ENCODE data around the gene MTX3. TPM values are rescaled to one million over a fixed set of nuclear protein-coding genes. Genes with fewer than 3 reads are reported as not detected.

The MTX3 gene
- 10 to 100 TPM; 19.2 to 34.4 (median 25.0) TPM for polyA plus RNA-seq (ENCODE audit: insufficient read length in 4 of 4)

DNA sequence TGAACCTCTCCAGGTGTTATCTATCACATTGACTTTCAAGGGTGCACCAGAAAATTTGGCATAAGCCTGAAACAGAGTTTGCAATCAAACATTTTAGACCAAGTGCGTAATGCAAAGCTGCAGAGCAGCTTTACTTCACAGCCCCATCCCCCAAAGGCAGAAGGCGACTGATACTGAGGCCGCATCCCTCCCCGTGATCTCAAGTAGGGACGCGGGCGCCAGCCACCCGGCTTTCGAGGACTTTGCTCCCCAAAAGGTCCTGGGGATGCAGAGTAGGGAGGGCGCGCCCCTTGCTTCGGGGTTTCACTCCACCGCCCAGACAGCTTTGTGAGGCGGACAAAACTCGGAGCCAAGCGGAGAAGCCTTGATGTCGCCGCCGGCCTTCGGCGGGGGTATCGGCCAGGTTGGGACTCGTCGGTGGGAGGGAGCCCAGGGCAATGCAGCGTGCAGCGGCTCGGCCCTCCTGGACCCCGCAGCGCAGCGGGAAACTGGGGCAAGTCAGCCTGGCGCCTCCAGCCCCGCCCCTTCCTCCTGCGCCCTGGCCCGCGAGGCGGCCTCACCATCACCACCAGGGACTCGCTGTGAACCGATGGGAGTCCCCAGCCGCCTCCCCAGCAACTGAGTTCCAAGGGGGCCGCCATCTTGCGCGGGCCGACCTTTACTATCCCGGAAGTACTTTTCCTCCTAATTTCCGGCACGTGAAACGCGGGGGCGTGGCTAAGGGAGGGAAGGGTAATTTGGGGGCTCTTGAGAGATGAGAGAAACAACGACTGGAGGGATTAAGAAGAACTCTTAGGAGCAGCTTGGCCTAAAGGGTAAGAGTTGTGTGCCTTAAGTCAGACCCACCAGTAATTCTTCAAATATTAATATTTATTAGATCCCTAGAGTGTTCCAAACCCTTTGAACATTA, at the start of gene MTX3:
TSS of gene MTX3 (minus strand) at position 665 of the 910 bp plus-strand sequence. CDS start at position 641, 24 bp downstream.
- peak; percentile 67 to 86 (median 68) for DNase-seq (ENCODE audit: low read depth in 4 of 4, low spot score in 2 of 4)

DNA sequence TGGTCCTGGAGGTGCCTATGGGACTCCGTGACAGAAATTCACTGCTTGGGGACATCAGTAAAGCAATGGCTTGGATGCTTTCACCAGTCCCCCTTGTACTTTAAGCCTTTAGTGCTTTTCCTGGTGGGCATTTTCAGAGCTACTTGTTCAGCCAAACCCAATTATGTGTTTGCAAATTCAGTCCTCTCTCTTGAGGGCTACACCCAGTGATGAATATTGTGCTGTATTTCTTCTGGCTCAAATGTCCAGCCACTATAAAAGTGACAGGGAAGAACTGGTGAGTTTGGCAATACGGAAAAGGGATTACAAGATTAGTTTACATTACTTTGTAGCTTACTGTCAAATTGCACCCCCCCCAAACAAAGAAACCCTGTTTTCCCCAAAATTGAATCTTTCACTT, 48.6 kb upstream of the MTX3 start:
- no peak for DNase-seq (ENCODE audit: low read depth in 4 of 4, low spot score in 2 of 4)

DNA sequence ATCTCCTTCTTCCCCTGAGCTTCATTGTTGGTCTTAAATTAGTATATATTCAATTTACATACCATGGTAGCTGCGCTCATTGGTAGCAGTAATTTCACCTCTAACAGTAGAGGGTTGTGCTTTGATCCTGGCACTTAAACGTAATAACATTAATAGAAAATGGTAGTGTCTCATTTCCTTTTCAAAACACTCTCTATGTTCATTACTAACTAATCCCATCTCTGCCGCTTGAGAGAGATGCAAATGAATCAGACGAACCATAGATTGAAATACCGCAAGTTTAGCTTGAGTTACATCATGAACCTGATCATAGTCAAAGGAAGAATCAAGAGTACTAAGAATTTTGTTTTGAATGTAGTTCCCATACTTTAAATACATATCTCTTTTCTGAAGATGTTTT, 46.3 kb upstream of the MTX3 start:
- DNase-seq (ENCODE audit: low read depth in 4 of 4, low spot score in 2 of 4): no peak

DNA sequence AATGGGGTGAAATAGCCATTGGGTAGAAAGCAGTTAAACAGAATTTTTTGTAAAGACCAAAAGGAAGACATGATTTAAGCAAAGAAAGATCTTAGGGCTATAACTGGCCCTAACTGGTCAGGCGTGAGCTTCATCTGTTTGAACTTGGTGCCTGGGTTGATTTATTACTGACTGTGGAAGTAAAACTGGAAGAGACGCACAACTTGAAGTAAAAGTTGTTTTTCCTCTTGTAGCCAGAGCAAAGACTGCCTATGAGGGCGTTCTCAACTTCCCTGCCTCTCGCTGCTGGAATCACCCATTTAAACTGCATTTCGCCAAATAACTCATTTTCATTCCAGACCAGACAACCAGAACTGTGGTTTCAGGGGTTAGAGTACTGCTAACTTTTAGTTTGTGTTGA, 45.6 kb upstream of the MTX3 start:
- no peak for DNase-seq (ENCODE audit: low read depth in 4 of 4, low spot score in 2 of 4)

- DNase-seq (ENCODE audit: low read depth in 4 of 4, low spot score in 2 of 4): no peak
Measured at GRCh38 chr5:80035839-80036238, 44.8 kb upstream of the MTX3 start.

- DNase-seq (ENCODE audit: low read depth in 4 of 4, low spot score in 2 of 4): no peak
Measured at GRCh38 chr5:80034962-80035821, 44.1 kb upstream of the MTX3 start, which contains the start of gene THBS4. Gene THBS4 (plus strand): TSS chr5:80035348. CDS start chr5:80035538, 190 bp downstream.

DNA sequence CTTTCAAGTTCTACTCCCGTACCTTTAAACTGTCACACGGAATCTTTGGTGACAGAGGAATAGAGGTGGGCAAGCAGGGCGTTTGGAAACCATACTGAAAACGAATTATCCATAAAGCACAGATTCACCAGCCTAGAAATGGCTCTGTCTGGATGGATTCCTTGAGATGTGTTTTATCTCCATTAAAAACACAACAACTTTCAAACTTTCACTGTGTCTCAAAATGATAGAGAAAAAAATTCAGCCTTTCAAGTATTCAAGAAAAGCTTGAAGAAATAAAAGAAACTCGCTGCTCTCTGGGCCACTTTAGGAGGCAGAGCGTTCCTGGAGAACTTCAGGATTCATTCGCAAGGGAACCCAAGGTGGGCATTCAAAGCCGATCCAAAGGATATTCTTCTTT, 43.5 kb upstream of the MTX3 start:
- no peak for DNase-seq (ENCODE audit: low read depth in 4 of 4, low spot score in 2 of 4)

DNA sequence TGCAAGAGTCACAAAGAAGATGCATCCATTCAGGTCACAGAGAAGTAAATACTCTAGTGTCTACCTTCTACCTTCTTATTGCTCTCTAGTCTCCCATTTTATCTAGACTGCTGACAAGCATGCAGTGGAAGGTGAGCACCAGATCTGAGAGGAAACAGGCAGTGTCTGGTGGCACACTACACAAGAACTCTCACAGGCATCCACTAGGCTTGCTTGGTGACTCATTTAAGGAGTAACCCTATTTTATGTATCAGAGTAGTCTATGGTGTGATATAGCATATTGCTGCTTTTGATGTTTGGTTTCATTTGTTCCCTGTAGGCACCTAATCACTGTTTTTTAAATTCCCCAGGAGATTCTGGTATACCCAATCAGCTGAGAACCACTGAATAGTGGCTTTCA, 42.5 kb upstream of the MTX3 start:
- DNase-seq (ENCODE audit: low read depth in 4 of 4, low spot score in 2 of 4): no peak

GRCh38 chr5:80031109-80031508, 40.0 kb upstream of the MTX3 start:
- DNase-seq (ENCODE audit: low read depth in 4 of 4, low spot score in 2 of 4): no peak

- no peak for DNase-seq (ENCODE audit: low read depth in 4 of 4, low spot score in 2 of 4)
Measured at GRCh38 chr5:80026841-80027240, 35.8 kb upstream of the MTX3 start.

DNA sequence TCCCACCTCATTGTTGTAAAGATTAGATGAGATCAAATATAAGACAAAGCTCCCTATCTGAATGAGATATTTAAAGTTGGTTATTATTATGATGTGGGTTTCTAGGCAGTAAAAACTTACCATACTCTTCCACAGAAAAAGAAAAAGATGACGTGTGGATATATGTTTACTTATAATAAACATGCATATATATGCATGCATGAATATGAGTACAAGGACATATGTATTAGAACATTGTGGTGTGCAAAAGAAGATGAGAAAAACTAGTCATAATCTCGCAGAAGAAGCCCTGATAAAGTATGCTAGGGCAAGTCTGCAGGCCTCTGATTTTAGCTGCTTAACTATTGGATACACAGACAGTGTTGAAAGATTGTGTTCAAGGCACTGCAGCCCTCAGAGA, 34.0 kb upstream of the MTX3 start:
- no peak for DNase-seq (ENCODE audit: low read depth in 4 of 4, low spot score in 2 of 4)

GRCh38 chr5:80010754-80011392, 19.8 kb upstream of the MTX3 start:
- DNase-seq (ENCODE audit: low read depth in 4 of 4, low spot score in 2 of 4): no peak

DNA sequence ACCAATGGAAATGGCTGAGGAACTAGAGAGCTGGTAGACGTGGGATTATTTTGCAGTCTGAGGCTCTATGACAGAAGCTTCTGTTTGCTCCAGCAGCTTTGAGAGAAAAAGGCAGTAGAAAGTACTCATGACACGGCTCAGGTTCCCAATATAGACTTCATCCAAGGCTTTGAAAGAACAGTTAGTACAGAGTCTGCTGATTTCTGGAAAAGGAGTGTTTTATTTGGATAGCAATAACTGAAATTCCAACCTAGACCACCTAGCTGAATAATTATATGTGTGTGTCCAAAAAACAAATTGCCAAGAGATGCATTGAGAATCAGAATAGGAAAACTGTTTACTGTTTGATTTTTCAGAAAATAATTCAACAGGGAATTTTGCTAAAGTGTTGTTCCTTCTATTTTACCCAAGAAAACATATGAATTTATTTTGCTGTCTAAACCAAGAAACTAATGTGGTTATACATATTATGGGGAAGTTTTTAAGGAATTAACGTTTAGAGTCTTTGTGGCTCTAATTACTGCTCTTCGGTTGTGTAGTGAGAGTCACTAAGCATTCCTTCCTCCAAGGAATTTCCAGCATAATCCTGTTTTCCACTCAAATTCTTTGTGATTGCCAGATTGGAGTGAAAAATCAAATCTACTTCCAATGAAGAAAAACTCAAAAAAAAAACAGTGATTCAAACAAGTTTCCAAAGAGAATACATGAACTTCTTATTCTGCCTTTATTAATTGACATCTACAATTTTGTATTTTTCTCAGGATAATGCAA, 18.1 kb upstream of the MTX3 start:
- DNase-seq (ENCODE audit: low read depth in 4 of 4, low spot score in 2 of 4): no peak

GRCh38 chr5:80002677-80003076, 11.6 kb upstream of the MTX3 start:
- no peak for DNase-seq (ENCODE audit: low read depth in 4 of 4, low spot score in 2 of 4)

GRCh38 chr5:79999722-80000121, 8.7 kb upstream of the MTX3 start:
- DNase-seq (ENCODE audit: low read depth in 4 of 4, low spot score in 2 of 4): no peak

GRCh38 chr5:79992891-79993657, 2.0 kb upstream of the MTX3 start:
- no peak for DNase-seq (ENCODE audit: low read depth in 4 of 4, low spot score in 2 of 4)

DNA sequence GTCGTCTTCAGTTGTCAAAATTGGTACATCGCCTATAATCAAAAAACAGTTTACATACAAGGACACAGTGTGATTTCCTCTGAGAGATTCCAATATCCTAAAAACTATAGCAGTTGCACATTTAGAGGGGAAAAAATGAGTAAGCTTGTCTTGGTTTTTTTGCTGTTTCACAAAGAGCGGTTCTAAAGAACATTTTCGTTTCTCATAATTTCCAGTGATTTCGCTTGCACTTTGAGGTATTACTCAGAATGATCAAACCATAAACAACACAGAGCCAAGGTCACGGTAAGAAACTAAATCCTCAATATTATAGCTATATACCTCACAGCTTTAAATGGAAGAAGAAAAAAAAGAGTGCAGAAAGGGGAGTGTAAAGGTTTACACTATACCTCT, 861 bp downstream of the MTX3 start:
- peak in 2 of 4 donors; percentile 1 to 3 for DNase-seq (ENCODE audit: low read depth in 4 of 4, low spot score in 2 of 4)

DNA sequence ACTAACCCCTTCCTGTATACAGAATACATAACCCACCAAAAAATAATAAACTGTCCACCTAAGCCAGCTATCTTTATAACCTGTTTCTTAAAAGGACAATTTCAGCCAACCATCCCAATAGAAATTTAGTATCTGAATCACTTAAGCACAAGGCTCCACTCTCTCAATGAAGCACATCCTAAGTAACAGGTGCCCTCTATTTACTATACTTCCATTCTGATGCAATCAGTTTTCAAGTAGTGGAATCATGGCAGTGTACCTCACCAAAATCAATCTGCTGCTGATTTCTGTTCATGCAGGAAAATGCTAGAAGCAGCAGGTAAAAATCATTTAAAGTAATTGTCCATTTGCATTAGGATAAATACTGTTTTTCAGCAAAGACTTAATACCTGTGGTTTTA, 4.8 kb downstream of the MTX3 start:
- DNase-seq (ENCODE audit: low read depth in 4 of 4, low spot score in 2 of 4): no peak

DNA sequence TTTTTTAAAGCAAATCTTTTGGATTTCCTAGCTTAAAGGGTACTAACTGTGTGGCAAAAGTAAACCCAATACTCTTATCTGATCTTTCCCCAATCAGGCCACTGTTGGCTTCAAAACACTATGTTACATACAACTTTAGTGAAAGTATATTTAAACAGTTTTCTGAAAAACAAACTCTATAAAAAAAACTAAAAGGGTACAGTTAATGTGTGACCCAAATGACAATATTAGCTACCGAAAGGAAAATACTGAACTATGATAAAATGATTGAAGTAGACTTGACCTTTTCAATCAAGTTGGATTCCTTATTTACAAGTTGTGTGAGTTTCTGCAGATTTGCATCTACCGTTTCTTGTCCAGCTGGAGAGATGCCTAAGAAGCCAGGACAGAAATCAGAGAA, 5.8 kb downstream of the MTX3 start:
- no peak for DNase-seq (ENCODE audit: low read depth in 4 of 4, low spot score in 2 of 4)
